Keratinocyte (primary cell): ENCODE results near the gene ZNF79. TPM values are rescaled to one million over a fixed set of nuclear protein-coding genes. Genes with fewer than 3 reads are reported as not detected.

Experiments used
- DNase-seq: peaks from one replicate; pipeline ENCODE4 v3.0.0-alpha.2; 2011; ENCODE audit warnings: low read depth, missing footprints, low spot score
- FAIRE-seq: peaks from 2 replicates; lab custom pipeline; 2011; peaks lifted over from hg19 to GRCh38; lab: Jason Lieb, UNC
- H2AFZ ChIP-seq: 2 replicates; pipeline ENCODE4 v1.6.0; 2012; ENCODE audit warnings: low read length, control low read depth, inconsistent platforms; ENCODE audit not compliant: control insufficient read depth
- H3K27ac ChIP-seq: 2 replicates; pipeline ENCODE4 v1.5.1; 2011; ENCODE audit warnings: low read length; ENCODE audit not compliant: control insufficient read depth, insufficient read depth
- H3K27me3 ChIP-seq: 3 replicates; pipeline ENCODE4 v1.6.0; 2011; ENCODE audit warnings: low read length; ENCODE audit not compliant: control insufficient read depth, insufficient read depth; ENCODE audit errors: extremely low read depth
- H3K36me3 ChIP-seq, 2 experiments: 2 replicates in 1 of 2; 3 replicates in 1 of 2; pipeline ENCODE4 v1.5.1; 2011; ENCODE audit warnings: low read length in 2 of 2, mild to moderate bottlenecking in 1 of 2; ENCODE audit not compliant: control insufficient read depth in 2 of 2, insufficient read depth in 2 of 2; ENCODE audit errors: extremely low read depth in 1 of 2
- H3K4me1 ChIP-seq: 3 replicates; pipeline ENCODE4 v1.5.1; 2011; ENCODE audit warnings: low read length; ENCODE audit not compliant: control insufficient read depth, insufficient read depth; ENCODE audit errors: extremely low read depth
- H3K4me2 ChIP-seq: 3 replicates; pipeline ENCODE4 v1.6.0; 2011; ENCODE audit warnings: low read depth, low read length; ENCODE audit not compliant: control insufficient read depth, insufficient read depth; ENCODE audit errors: extremely low read depth
- H3K4me3 ChIP-seq, 3 experiments: fragments of 200-600 bp in 1 of 3; sonication (generic) in 1 of 3; 2 replicates in 2 of 3; 3 replicates in 1 of 3; pipeline ENCODE4 v1.5.1; 2011 to 2016; ENCODE audit warnings: low read length in 3 of 3, mild to moderate bottlenecking in 3 of 3, control low read depth in 2 of 3, inconsistent platforms in 1 of 3, low read depth in 1 of 3, mixed read lengths in 1 of 3, mixed run types in 1 of 3, moderate library complexity in 1 of 3; ENCODE audit not compliant: control insufficient read depth in 2 of 3, insufficient read depth in 2 of 3; ENCODE audit errors: extremely low read depth in 1 of 3
- H3K79me2 ChIP-seq: 2 replicates; pipeline ENCODE4 v1.6.0; 2012; ENCODE audit warnings: low read length; ENCODE audit not compliant: control insufficient read depth, insufficient read depth
- H3K9ac ChIP-seq: 3 replicates; pipeline ENCODE4 v1.6.0; 2011; ENCODE audit warnings: low read length; ENCODE audit not compliant: control insufficient read depth, insufficient read depth; ENCODE audit errors: extremely low read depth
- H3K9me1 ChIP-seq: 3 replicates; pipeline ENCODE4 v1.6.0; 2011; ENCODE audit warnings: low read length; ENCODE audit not compliant: control insufficient read depth, insufficient read depth; ENCODE audit errors: extremely low read depth
- H3K9me3 ChIP-seq: 2 replicates; pipeline ENCODE4 v1.5.1; 2012; ENCODE audit warnings: low read depth, low read length; ENCODE audit not compliant: control insufficient read depth
- H4K20me1 ChIP-seq: 3 replicates; pipeline ENCODE4 v1.6.0; 2011; ENCODE audit warnings: low read length; ENCODE audit not compliant: control insufficient read depth, insufficient read depth; ENCODE audit errors: extremely low read depth
- CTCF ChIP-seq, 3 experiments: IDR thresholded peaks in 1 of 3; conservative IDR thresholded peaks in 1 of 3; optimal IDR thresholded peaks in 1 of 3; 2 replicates in 2 of 3; 3 replicates in 1 of 3; pipeline versions ENCODE3 to v1.5.1; 2011; ENCODE audit warnings: low read length in 3 of 3, mild to moderate bottlenecking in 3 of 3, moderate library complexity in 2 of 3, control low read depth in 1 of 3, inconsistent platforms in 1 of 3; ENCODE audit not compliant: insufficient read depth in 2 of 3; ENCODE audit errors: extremely low read depth in 1 of 3
- EZH2 ChIP-seq: IDR thresholded peaks from one replicate; pipeline ENCODE4 v1.6.1; 2012; ENCODE audit warnings: inconsistent platforms, mild to moderate bottlenecking, low read length, moderate library complexity
- dilution Hi-C: fragments of 300-500 bp; cut with MboI; formaldehyde crosslinking; loops from one replicate; pipeline ENCODE4 v1.7.0; 2020; ENCODE audit warnings: low sequenced_read_pairs; ENCODE audit not compliant: extremely low pct_ligation_motif_present
- polyA plus RNA-seq, 5 experiments: library from polyadenylated mRNA; depleted of rRNA in 3 of 5; stranded (reverse) in 3 of 5; stranded (forward) in 1 of 5; unstranded in 1 of 5; fragments of >200 nt; gene quantifications; 1 replicate in 1 of 5; 2 replicates in 3 of 5; 3 replicates in 1 of 5; pipeline versions ENCODE4 v1.2.1 to v1.2.3, GENCODE V29; 2011 to 2012; ENCODE audit warnings: missing spikeins in 2 of 5, low read depth in 1 of 5, low replicate concordance in 1 of 5

ZNF79 gene
- polyA plus RNA-seq, 1 donor (not counting 4 experiments of a cell fraction or from before 2014, with no cell fraction given), result 4.8 TPM

- no peaks in the 10 kb centered on the region for H3K36me3 ChIP-seq
- dilution Hi-C loops, result no loop called here
- H2AFZ ChIP-seq, result no peak overlapping the region
- TF ChIP-seq EZH2, result no peak
- TF ChIP-seq CTCF (optimal IDR thresholded peaks at IDR 0.05 in 1 of 3, IDR thresholded peaks at IDR 0.05 in 1 of 3, conservative IDR thresholded peaks at IDR 0.05 in 1 of 3; ENCODE audit: extremely low read depth in 1 of 3, insufficient read depth in 2 of 3, low read length in 3 of 3), result peak in 1 of 3 experiments; percentile 16
- FAIRE-seq (no peak), DNase-seq (no peak)
- H3K4me1 ChIP-seq, result peaks cover 15% of the 10 kb centered on the region
- no peaks in the 10 kb centered on the region for H3K9me3 ChIP-seq
- no peaks in the 10 kb centered on the region for H3K79me2 ChIP-seq
- H3K9me1 ChIP-seq, result no peaks in the 10 kb centered on the region
- H3K4me3 ChIP-seq, result no peak overlapping the region
- H3K27ac ChIP-seq, result no peak overlapping the region
- H3K9ac ChIP-seq, result no peak overlapping the region
- no peaks in the 10 kb centered on the region for H3K27me3 ChIP-seq
- H3K4me2 ChIP-seq, result no peak overlapping the region
- H4K20me1 ChIP-seq, result no peaks in the 10 kb centered on the region
Measured at GRCh38 chr9:127384901-127385300, 39.3 kb upstream of the ZNF79 start.

GRCh38 chr9:127386249-127386648, 37.9 kb upstream of the ZNF79 start:
- DNase-seq (no peak), FAIRE-seq (no peak)
- Histone ChIP-seq H3K4me2 (no peak overlapping the region), H3K27me3 (no peaks in the 10 kb centered on the region), H3K9me1 (no peaks in the 10 kb centered on the region), H2AFZ (no peak overlapping the region), H3K4me3 (no peak overlapping the region), H3K36me3 (no peaks in the 10 kb centered on the region), H3K27ac (no peak overlapping the region), H4K20me1 (no peaks in the 10 kb centered on the region), H3K9me3 (no peaks in the 10 kb centered on the region), H3K79me2 (no peaks in the 10 kb centered on the region), H3K4me1 (peaks cover 15% of the 10 kb centered on the region), H3K9ac (no peak overlapping the region)
- no peak for TF ChIP-seq CTCF (optimal IDR thresholded peaks at IDR 0.05 in 1 of 3, IDR thresholded peaks at IDR 0.05 in 1 of 3, conservative IDR thresholded peaks at IDR 0.05 in 1 of 3; ENCODE audit: extremely low read depth in 1 of 3, insufficient read depth in 2 of 3, low read length in 3 of 3)
- no peak for TF ChIP-seq EZH2
- dilution Hi-C loops, result no loop called here
